GM12873 (cell line): ENCODE data around the gene FNBP1.

Source experiments
- CTCF ChIP-seq: IDR thresholded peaks from 2 replicates; pipeline ENCODE4 v1.5.1; 2012; ENCODE audit warnings: low read depth, mild to moderate bottlenecking, moderate library complexity, low read length, control low read depth; ENCODE audit not compliant: insufficient read depth; ENCODE audit errors: missing control alignments

Gene FNBP1

GRCh38 chr9:129876815-129877214 is 166.2 kb downstream of the FNBP1 start:
- TF ChIP-seq CTCF: no peak

- no peak for TF ChIP-seq CTCF
These were observed 167.1 kb downstream of the FNBP1 start for GRCh38 chr9:129875687-129876395.

- peak; percentile 19 for TF ChIP-seq CTCF
These were observed 167.8 kb downstream of the FNBP1 start for GRCh38 chr9:129875181-129875611.

- no peak for TF ChIP-seq CTCF
These were observed 168.5 kb downstream of the FNBP1 start for GRCh38 chr9:129874261-129875101.

GRCh38 chr9:129873563-129874190 is 169.3 kb downstream of the FNBP1 start:
- TF ChIP-seq CTCF: no peak

GRCh38 chr9:129871046-129871445 is 171.9 kb downstream of the FNBP1 start:
- no peak for TF ChIP-seq CTCF
